Endodermal cell (in vitro differentiated cells): Measurements from ENCODE around the gene PSMC3. TPM values are rescaled to one million over a fixed set of nuclear protein-coding genes. Genes with fewer than 3 reads are reported as not detected.

ENCODE experiments used
- DNase-seq: peaks from one replicate; pipeline ENCODE4 v3.0.0-alpha.2; 2017
- H3K27ac ChIP-seq: 2 replicates; pipeline ENCODE4 v1.5.1; 2013; ENCODE audit warnings: mild to moderate bottlenecking, low read depth, low read length, moderate library complexity
- H3K27me3 ChIP-seq: 2 replicates; pipeline ENCODE4 v1.6.1; 2013; ENCODE audit warnings: mild to moderate bottlenecking, low read length, moderate library complexity; ENCODE audit not compliant: insufficient read depth, control insufficient read depth, poor library complexity, severe bottlenecking
- H3K36me3 ChIP-seq: 2 replicates; pipeline ENCODE4 v1.7.0; 2013; ENCODE audit warnings: mild to moderate bottlenecking, low read length, moderate library complexity; ENCODE audit not compliant: control insufficient read depth, insufficient read depth
- H3K4me1 ChIP-seq: one replicate; pipeline ENCODE4 v1.7.0; 2013; ENCODE audit warnings: low read length; ENCODE audit not compliant: control insufficient read depth, insufficient read depth
- H3K4me3 ChIP-seq: 2 replicates; pipeline ENCODE4 v1.5.1; 2013; ENCODE audit warnings: mild to moderate bottlenecking, low read length, moderate library complexity
- H3K9ac ChIP-seq: 2 replicates; pipeline ENCODE4 v1.6.1; 2013; ENCODE audit warnings: mild to moderate bottlenecking, low read length, moderate library complexity; ENCODE audit not compliant: poor library complexity, severe bottlenecking; ENCODE audit errors: extremely low read depth
- H3K9me3 ChIP-seq: 2 replicates; pipeline ENCODE4 v1.6.1; 2013; ENCODE audit warnings: mild to moderate bottlenecking, low read length, moderate library complexity; ENCODE audit not compliant: control insufficient read depth
- H3K27ac Mint-ChIP-seq: 2 replicates; pipeline ENCODE4 v1.8.0; 2020; ENCODE audit warnings: mixed read lengths
- H3K27me3 Mint-ChIP-seq: 2 replicates; pipeline ENCODE4 v1.8.0; 2021; ENCODE audit warnings: mild to moderate bottlenecking, mixed read lengths; ENCODE audit not compliant: insufficient read depth
- H3K36me3 Mint-ChIP-seq: 2 replicates; pipeline ENCODE4 v1.8.0; 2020; ENCODE audit warnings: low read depth, mixed read lengths
- H3K4me1 Mint-ChIP-seq: 2 replicates; pipeline ENCODE4 v1.8.0; 2020; ENCODE audit warnings: mixed read lengths
- H3K4me3 Mint-ChIP-seq: 2 replicates; pipeline ENCODE4 v1.8.0; 2020; ENCODE audit warnings: mild to moderate bottlenecking, moderate library complexity, mixed read lengths
- H3K9me3 Mint-ChIP-seq: 2 replicates; pipeline ENCODE4 v1.8.0; 2020; ENCODE audit warnings: mild to moderate bottlenecking, mixed read lengths
- CTCF ChIP-seq: fragments of 200-600 bp; sonication (generic); conservative IDR thresholded peaks from 2 replicates; pipeline ENCODE4 v1.5.0; 2021; ENCODE audit warnings: antibody characterized with exemption, mild to moderate bottlenecking
- WGBS, 2 experiments: methylation state at CpG; one replicate each; pipeline versions ENCODE4 v1.1.5 to v1.1.7; 2013; ENCODE audit warnings: missing lambda C conversion rate in 2 of 2, mixed read lengths in 1 of 2; ENCODE audit not compliant: insufficient coverage in 1 of 2, insufficient read length in 1 of 2; 5-methylcytosine and 5-hydroxymethylcytosine counted together
- total RNA-seq, 2 donors: library from RNA; stranded (reverse); fragmentation: NEBNext Ultra II Directional in 1 of 2; extraction: Animal tissue kit (Norgen Biotek cat#: 25700) in 1 of 2; gene quantifications; 2 replicates in 1 of 2; 3 replicates in 1 of 2; pipeline ENCODE4 v1.2.1, GENCODE V29; 2021

Gene PSMC3
- total RNA-seq, 2 donors from 2014 or later, result 152 to 175 TPM

DNA sequence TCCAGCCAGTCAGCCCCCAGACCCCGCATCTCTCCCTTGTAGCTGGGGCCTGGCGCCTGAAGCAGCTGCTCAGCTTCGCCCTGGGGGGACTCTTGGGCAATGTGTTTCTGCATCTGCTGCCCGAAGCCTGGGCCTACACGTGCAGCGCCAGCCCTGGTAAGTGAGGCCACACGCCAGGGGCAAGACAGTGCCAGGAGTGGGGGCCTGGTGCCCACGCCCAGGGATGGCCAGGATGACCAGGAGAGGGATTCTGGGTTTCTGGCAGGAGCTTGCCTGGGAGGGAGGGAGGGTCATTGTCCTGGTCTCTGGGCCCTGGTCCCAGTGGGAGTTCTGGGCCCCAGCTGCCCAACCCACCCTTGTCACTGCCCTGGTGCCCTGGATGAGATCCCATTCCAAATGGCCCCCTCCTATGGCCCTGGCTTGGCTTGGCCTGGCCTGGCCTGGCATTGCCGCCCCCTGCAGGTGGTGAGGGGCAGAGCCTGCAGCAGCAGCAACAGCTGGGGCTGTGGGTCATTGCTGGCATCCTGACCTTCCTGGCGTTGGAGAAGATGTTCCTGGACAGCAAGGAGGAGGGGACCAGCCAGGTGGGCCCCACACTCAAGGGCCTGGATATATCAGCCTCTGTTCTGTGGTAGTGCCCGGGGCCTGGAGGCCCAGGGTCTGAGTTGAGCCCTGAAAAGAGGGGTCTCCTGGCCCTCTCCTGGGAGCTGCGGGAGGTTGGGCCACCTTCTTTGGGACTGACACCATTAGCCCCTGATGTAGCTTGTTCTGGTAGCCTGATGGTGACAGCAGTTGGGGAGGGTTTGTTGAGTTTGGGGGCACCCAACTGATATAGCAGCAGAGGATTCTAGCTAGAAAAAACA is 14.1 kb downstream of the PSMC3 start:
- 86 to 99% methylated on average over 8 to 12 of the region's 12 CpGs for WGBS, 2 experiments
- Mint-ChIP-seq H3K4me3 (no peak overlapping the region), H3K27ac (no peak overlapping the region), H3K4me1 (peaks cover 3% of the 10 kb centered on the region), H3K36me3 (peaks cover 20% of the 10 kb centered on the region), H3K27me3 (no peaks in the 10 kb centered on the region), H3K9me3 (no peaks in the 10 kb centered on the region)
- Histone ChIP-seq H3K27me3 (no peaks in the 10 kb centered on the region), H3K4me3 (no peak overlapping the region), H3K9ac (no peak overlapping the region), H3K9me3 (no peaks in the 10 kb centered on the region), H3K4me1 (peaks cover 2% of the 10 kb centered on the region), H3K36me3 (peaks cover 19% of the 10 kb centered on the region), H3K27ac (no peak overlapping the region)
- peak; percentile 94 for DNase-seq
- TF ChIP-seq CTCF, result peak; percentile 94

- Histone ChIP-seq H3K27me3 (no peaks in the 10 kb centered on the region), H3K36me3 (peaks cover 19% of the 10 kb centered on the region), H3K9ac (no peak overlapping the region), H3K9me3 (no peaks in the 10 kb centered on the region), H3K4me1 (peaks cover 2% of the 10 kb centered on the region), H3K4me3 (no peak overlapping the region), H3K27ac (no peak overlapping the region)
- H3K9me3 Mint-ChIP-seq, result no peaks in the 10 kb centered on the region
- DNase-seq, result peak; percentile 40
- no peak overlapping the region for H3K27ac Mint-ChIP-seq
- TF ChIP-seq CTCF, result no peak
- peaks cover 16% of the 10 kb centered on the region for H3K36me3 Mint-ChIP-seq
- H3K4me3 Mint-ChIP-seq, result no peak overlapping the region
- peaks cover 5% of the 10 kb centered on the region for H3K4me1 Mint-ChIP-seq
- 92 to 93% methylated on average over 6 to 12 of the region's 12 CpGs for WGBS, 2 experiments
- no peaks in the 10 kb centered on the region for H3K27me3 Mint-ChIP-seq
Observed at GRCh38 chr11:47410370-47411264, 15.6 kb downstream of the PSMC3 start.

DNA sequence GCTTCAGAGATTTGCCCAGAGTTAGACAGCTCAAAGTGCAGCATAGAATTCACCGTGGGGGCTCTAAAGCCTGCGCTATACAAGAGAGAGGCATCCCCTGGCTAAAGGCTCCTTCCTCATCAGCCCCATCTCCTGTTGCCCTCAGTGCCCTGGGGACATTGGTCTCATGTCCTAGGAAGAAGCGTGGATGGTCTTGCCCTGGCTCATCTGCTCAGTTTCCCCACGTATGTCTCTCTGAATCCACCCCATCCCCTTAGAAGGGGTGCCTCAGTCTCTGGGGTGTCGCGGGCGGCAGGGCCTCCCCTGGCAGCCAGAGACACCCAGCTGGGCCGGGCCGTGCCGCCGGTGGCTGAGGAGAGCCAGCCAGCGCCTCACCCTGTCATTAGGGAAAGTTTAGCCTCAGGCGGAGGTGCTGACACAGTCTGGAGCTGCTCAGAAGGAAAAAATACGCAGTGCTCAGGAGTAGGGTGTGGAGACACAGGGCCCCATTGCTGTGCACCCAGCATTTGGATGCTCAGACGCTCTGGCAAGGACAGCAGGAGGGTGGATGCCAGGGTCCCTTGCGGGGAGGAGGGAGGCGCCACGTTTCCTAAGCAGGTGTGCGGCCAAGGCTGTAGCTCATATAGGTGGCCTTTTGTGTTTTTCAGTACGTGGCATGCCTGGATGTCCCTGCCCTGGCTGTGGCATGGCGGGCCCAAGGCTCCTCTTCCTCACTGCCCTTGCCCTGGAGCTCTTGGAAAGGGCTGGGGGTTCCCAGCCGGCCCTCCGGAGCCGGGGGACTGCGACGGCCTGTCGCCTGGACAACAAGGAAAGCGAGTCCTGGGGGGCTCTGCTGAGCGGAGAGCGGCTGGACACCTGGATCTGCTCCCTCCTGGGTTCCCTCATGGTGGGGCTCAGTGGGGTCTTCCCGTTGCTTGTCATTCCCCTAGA is 16.5 kb downstream of the PSMC3 start:
- DNase-seq, result peak; percentile 37
- no peak overlapping the region for H3K9ac ChIP-seq

More for the DNA sequence above, 16.5 kb downstream of the PSMC3 start:
- 94% methylated on average over 19 to 31 of the region's 31 CpGs for WGBS, 2 experiments
- no peak for TF ChIP-seq CTCF
- Histone ChIP-seq H3K27ac (no peak overlapping the region), H3K4me3 (peak overlapping the region; percentile 97), H3K4me1 (peaks cover 2% of the 10 kb centered on the region), H3K27me3 (no peaks in the 10 kb centered on the region), H3K9me3 (no peaks in the 10 kb centered on the region), H3K36me3 (peaks cover 19% of the 10 kb centered on the region)
- Mint-ChIP-seq H3K36me3 (peaks cover 16% of the 10 kb centered on the region), H3K27ac (peak overlapping the region; percentile 85), H3K4me1 (peaks cover 9% of the 10 kb centered on the region), H3K9me3 (no peaks in the 10 kb centered on the region), H3K4me3 (peak overlapping the region; percentile 82), H3K27me3 (no peaks in the 10 kb centered on the region)
